HG02885 (cell line): Measurements from ENCODE around the gene WDFY4.

ENCODE experiments used
- ATAC-seq: cut with Tn5 transposase; IDR thresholded peaks from one replicate; pipeline ENCODE4 v1.9.1; 2021; ENCODE audit warnings: mild to moderate bottlenecking; ENCODE audit not compliant: unreplicated experiment, poor library complexity

The WDFY4 gene

GRCh38 chr10:48932831-48933664 is 248.4 kb downstream of the WDFY4 start:
- ATAC-seq, result no peak

DNA sequence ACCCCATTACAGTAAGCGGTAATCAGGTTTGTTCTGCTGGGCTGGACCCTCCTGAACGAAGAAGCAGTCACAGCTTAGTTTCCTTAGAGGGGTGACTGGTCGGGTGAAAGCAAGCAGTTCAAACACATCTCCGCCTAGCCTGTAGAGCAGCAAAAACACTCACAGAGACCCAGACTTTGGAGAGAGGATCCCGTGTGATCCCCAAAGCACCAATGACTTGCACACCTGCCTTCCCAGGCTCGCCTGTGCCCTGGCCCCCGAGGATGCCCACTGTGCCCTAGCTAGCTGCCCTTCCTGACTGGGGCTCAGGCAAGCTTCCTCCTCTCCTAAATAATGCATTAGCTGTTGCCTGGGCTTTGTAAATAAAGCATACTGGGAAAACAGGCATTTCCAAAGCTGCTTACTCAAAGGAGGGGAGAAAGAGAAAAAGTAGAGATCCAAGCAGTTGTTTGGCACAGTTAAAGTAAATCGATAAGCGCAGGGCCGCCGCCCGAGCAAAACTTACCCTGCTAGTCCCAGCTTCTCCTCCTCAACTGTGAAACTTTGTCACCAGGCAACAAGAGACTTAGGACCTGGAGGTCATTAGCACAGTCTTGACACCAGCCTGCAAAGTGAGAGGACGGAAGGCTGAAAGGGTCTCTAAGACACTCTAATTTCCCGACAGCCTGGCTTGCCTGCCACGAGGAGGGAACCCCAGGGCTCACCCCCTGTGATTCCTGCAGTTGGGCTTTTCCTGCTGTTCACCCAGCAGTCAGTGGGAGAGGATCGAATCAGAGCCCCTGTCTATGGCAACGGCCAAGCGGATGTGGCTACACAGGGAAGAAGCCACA is 250.2 kb downstream of the WDFY4 start:
- no peak for ATAC-seq

DNA sequence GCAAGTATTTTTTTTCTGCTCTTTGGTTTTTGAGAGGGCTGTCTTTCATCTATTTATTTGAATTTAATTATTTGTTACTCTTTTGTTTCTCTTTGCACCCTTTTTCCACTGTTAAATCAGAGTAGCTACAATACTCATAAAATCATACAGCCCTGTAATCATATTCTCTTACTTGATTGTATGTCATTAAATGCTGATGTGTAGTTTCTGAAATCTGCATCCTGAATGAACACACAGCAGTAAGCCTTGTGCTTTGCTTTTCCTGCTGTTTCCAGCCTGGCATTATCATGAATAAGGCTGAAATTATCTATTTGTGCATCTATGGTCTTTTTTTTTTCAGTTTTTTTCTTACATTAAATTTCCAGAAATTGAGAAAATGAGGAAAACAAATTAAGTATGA is 250.9 kb downstream of the WDFY4 start:
- ATAC-seq, result no peak

- no peak for ATAC-seq
Measured at GRCh38 chr10:48937796-48938195, 253.1 kb downstream of the WDFY4 start.

DNA sequence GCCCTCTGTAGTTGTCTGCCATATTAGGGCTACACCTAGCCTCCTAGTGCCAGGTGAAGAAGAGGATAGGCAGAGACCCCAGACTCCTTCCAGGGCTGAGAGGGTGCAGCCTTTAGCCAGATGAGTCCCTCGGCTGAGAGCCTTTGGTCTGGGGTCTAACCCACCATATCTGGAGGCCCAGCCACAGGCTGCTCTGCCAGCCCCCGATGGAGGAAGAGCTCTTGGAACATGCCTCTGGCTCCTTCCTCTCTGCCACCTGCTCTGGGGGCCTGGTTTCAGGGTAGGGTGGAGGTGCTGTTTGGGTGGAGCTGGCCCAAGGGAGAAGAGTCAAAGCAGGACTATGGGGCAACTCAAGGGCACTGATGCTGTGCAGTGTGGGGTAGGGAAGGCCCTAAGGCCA is 253.6 kb downstream of the WDFY4 start:
- no peak for ATAC-seq

GRCh38 chr10:48938990-48939536 is 254.4 kb downstream of the WDFY4 start:
- ATAC-seq, result no peak

- ATAC-seq, result no peak
Measured at GRCh38 chr10:48939790-48940325, 255.2 kb downstream of the WDFY4 start, which contains the start of gene LRRC18. LRRC18 (minus strand) TSS chr10:48939840; CDS start chr10:48914155, 25,685 bp downstream.

GRCh38 chr10:48940372-48940771 is 255.7 kb downstream of the WDFY4 start:
- no peak for ATAC-seq

DNA sequence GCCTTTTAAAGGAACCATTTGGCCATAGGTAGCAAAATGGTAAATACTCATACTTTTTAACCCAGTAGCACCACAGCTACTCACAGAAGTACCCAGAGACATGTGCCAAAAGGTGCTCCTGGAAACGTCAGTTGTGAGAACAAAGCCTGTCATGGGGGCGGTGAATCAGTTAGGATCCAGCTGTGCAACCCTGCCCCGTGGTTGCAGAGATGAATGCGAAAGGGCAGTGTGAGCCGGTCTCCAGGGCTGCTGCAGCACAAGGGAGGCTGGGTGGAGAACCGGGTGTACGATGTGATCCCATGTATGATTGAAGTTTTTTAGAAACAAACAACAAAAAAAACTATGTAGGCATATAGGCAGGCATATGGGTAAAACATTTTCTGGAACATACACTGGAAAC is 256.3 kb downstream of the WDFY4 start:
- no peak for ATAC-seq

GRCh38 chr10:48941427-48942075 is 256.9 kb downstream of the WDFY4 start:
- no peak for ATAC-seq

DNA sequence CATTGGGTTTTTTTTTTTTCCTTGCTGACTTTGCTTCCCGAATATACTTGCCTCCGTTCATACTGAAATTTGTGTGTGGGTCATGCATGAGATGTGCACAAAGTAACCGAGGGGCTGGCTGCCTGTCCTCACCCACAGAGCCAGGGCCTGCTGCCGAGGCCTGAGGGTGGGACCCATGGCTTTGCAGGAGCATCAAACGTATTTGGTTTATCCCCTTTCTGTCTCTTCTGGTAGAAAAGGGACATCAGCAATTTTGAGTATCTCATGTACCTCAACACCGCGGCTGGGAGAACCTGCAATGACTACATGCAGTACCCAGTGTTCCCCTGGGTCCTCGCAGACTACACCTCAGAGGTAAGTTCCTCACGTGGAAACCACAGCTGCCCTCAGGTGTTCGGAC is 258.4 kb downstream of the WDFY4 start:
- no peak for ATAC-seq

DNA sequence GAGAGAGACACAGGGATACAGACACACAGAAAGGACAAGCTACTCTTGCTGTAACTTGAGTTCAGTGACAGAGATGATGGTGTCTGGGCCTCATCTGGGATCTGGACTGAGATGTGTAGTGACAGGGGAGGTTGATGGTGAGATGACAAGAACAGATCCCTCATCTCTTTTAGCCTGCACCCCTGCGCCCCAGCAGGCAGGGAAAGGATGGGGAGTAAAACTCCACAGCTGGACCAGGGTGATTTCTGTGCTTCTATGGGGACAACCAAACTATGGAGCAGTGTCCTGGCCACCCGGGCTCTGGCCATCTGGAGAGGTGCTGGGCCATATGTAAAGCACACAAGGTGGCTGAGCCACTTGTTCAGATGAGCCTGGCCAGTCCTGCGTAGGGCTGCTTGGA is 259.5 kb downstream of the WDFY4 start:
- ATAC-seq, result no peak

- no peak for ATAC-seq
Measured at GRCh38 chr10:48945441-48946130, 260.9 kb downstream of the WDFY4 start.

- ATAC-seq, result no peak
Measured at GRCh38 chr10:48946332-48946731, 261.7 kb downstream of the WDFY4 start.

DNA sequence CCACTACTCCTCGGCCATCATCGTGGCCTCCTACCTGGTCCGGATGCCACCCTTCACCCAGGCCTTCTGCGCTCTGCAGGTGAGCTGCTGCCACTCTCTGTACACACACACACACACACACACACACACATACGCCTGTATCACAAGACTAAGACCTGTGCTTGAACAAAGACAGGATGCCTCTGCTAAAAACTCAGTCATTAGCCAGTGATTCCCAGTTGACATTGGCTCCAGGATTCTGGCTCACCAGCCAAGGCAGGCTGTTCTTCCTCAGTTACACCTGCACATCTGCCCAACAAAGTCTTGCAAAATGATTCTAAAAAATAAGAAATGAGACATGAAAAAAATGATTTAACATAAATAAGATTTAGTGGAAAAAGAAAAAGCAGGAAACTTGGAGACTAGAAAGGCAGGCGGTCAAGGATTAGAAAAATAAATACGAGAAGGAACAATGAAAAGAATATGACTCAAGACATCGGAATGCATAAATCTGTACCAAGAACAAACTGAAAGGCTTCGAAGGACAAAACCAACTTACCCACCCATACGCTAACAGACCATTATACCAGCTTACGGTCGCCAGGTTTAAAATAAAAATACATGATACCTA is 262.3 kb downstream of the WDFY4 start:
- no peak for ATAC-seq

- no peak for ATAC-seq
Measured at GRCh38 chr10:48947690-48948469, 263.2 kb downstream of the WDFY4 start.

- no peak for ATAC-seq
Measured at GRCh38 chr10:48948470-48949037, 263.9 kb downstream of the WDFY4 start.

DNA sequence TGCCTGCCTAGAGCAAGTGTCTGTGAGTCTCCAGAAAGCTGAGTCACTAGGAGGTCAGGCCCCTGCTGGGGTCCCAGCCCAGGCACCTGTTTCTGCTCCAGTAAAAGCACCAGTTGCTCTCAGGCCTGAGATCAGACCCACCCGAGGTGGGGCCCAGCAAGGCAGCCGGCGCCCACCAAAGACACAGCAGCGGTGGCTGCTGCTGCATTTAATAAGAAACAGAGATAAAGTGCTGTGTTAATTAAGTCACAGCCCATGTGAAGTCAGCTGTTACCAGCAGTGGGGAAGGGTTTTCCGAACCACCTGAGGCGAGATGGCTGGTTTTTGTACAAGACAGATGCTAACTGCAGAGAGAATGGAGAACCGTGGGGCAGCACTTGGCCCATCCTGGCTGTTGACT is 267.0 kb downstream of the WDFY4 start:
- ATAC-seq, result no peak
